ENCODE measurements around the gene POLL. TPM values are rescaled to one million over a fixed set of nuclear protein-coding genes. Genes with fewer than 3 reads are reported as not detected.

The POLL gene
- total and polyA plus RNA-seq, 2 donors: 5.4 to 26.9 TPM

DNA sequence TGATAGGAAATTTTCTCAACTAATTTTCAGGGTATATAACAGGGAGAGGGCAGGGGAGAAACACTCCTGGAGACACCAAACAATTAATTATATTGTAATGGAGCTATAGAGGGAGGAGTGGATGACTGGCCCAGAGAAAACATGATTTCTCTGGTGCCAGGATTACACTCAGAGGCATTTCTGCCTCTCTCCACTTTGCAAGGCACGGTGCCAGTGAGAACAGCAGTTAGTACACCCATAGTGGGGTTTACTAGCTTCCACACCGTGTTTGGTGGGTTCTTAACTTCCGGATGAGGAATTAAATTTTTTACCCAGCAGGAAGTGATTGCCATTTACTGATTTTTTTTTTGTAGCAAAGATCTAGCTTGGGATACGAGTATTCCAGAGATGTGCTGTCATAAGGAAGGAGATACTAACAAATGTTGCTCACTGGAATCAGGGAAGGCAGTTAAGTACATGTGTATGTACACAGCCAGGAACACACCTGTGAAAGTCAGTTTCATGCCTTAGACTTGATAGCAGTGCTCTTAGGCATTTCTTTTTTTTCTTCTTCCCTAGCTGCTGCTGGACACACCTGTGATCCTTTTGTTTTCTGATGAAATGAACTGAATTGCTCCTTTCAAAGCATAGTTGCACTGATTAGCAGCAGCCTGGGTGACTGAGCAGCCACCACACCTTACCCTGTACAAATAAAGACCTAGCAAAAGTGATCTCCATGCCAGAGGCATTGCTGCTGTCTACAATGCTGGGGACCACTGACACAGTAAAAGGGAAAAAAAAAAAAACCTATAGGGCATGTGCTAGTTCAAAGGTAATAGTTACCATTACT lies 58.1 kb downstream of the POLL start:
- DNase-seq (ENCODE audit: low read depth in 6 of 9, low spot score in 9 of 9): no peak
- Histone ChIP-seq H3K9me3 (ENCODE audit: control insufficient read depth in 2 of 2, insufficient read depth in 1 of 2, low read length in 1 of 2) (no peaks in the 10 kb centered on the region), H3K36me3 (ENCODE audit: control insufficient read depth in 2 of 2, insufficient read depth in 2 of 2, low read length in 1 of 2) (peaks cover 3 to 12% of the 10 kb centered on the region in 2 donors), H3K4me1 (ENCODE audit: control insufficient read depth in 2 of 2, insufficient read depth in 2 of 2, low read length in 2 of 2) (no peaks in the 10 kb centered on the region), H3K4me3 (ENCODE audit: low read length in 2 of 2) (no peak overlapping the region), H3K27ac (ENCODE audit: low read depth in 1 of 2, low read length in 1 of 2) (no peak overlapping the region), H3K27me3 (ENCODE audit: control insufficient read depth in 2 of 2, insufficient read depth in 1 of 2, low read length in 1 of 2) (no peaks in the 10 kb centered on the region)
- 79% methylated on average over 4 of the region's 4 CpGs for WGBS

DNA sequence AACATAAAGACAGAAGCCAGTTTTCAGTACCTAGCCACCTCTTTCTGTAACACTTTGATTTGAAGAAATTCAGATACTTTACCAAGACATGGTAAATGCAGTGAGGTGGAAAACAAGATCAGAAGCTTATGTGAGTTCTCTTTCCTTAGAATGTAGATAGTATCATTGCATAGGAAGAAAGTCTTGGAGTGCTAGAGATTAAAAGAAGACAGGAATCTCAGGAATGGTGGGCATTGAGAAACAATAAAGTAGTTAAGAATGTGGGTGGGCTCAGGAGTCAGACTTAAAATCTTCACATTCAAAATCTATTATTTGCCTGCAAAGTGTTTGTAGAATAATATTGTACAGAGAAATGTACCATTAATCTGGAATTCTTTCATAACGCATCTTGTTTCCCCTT lies 58.9 kb downstream of the POLL start:
- no peak for DNase-seq (ENCODE audit: low read depth in 6 of 9, low spot score in 9 of 9)
- no peaks in the 10 kb centered on the region for H3K4me1 ChIP-seq (ENCODE audit: control insufficient read depth in 2 of 2, insufficient read depth in 2 of 2, low read length in 2 of 2)
- H3K36me3 ChIP-seq (ENCODE audit: control insufficient read depth in 2 of 2, insufficient read depth in 2 of 2, low read length in 1 of 2): peaks cover 3 to 12% of the 10 kb centered on the region in 2 donors
- 96% methylated on average over 1 of the region's 1 CpG for WGBS
- no peak overlapping the region for H3K27ac ChIP-seq (ENCODE audit: low read depth in 1 of 2, low read length in 1 of 2)
- H3K4me3 ChIP-seq (ENCODE audit: low read length in 2 of 2): no peak overlapping the region
- no peaks in the 10 kb centered on the region for H3K9me3 ChIP-seq (ENCODE audit: control insufficient read depth in 2 of 2, insufficient read depth in 1 of 2, low read length in 1 of 2)
- no peaks in the 10 kb centered on the region for H3K27me3 ChIP-seq (ENCODE audit: control insufficient read depth in 2 of 2, insufficient read depth in 1 of 2, low read length in 1 of 2)

Other genes with a start within 250 kb of the POLL start
- 5.0 TPM for gene BTRC, start 234.1 kb downstream of the POLL start, total RNA-seq
- gene BTRC, start 234.1 kb downstream of the POLL start, polyA plus RNA-seq: 5.3 TPM
- 14.2 TPM for gene DPCD, start 64 bp upstream of the POLL start, total RNA-seq
- 10.4 TPM for gene DPCD, start 64 bp upstream of the POLL start, polyA plus RNA-seq
- 32.0 TPM for gene FBXW4, start 106.9 kb upstream of the POLL start, total RNA-seq
- 32.9 TPM for gene FBXW4, start 106.9 kb upstream of the POLL start, polyA plus RNA-seq
- 0.14 TPM for gene FGF8, start 187.9 kb upstream of the POLL start, total RNA-seq
- not detected for gene FGF8, start 187.9 kb upstream of the POLL start, polyA plus RNA-seq
- gene NPM3, start 195.2 kb upstream of the POLL start, total RNA-seq: 50.6 TPM
- 30.6 TPM for gene NPM3, start 195.2 kb upstream of the POLL start, polyA plus RNA-seq
- 104 TPM for gene OGA, start 230.2 kb upstream of the POLL start, total RNA-seq
- 154 TPM for gene OGA, start 230.2 kb upstream of the POLL start, polyA plus RNA-seq

Data from thymus (tissue), 11 donors.